C4-2B (cell line): Measurements from ENCODE around the gene TMEM178B.

Experiments
- CTCF ChIP-seq: fragments of 450-650 bp; conservative IDR thresholded peaks from 2 replicates; pipeline ENCODE4 v1.5.1; 2017; ENCODE audit warnings: mild to moderate bottlenecking
- ZFX ChIP-seq: fragments of 450-650 bp; IDR thresholded peaks from 2 replicates; pipeline ENCODE4 v1.6.1; 2017

- TF ChIP-seq CTCF (no peak), ZFX (no peak)
These were observed 86.5 kb downstream of the TMEM178B start for GRCh38 chr7:141160246-141160860.
